HepG2 (cell line): Measurements from ENCODE around the gene CERS1. TPM values are rescaled to one million over a fixed set of nuclear protein-coding genes. Genes with fewer than 3 reads are reported as not detected.

ENCODE experiments used
- AGO1 ChIP-seq: fragments of 200-400 bp; formaldehyde crosslinking; IDR thresholded peaks from 2 replicates; pipeline ENCODE4 v1.6.1; 2017; ENCODE audit warnings: mild to moderate bottlenecking, low read depth, low read length, moderate library complexity; ENCODE audit not compliant: poor library complexity, severe bottlenecking
- ARNT2 ChIP-seq: sonication (generic); formaldehyde crosslinking; IDR thresholded peaks from 2 replicates; pipeline ENCODE4 v1.8.0; 2022; ENCODE audit warnings: mild to moderate bottlenecking, low read depth, missing genetic modification reagents, moderate library complexity
- FOXO1 ChIP-seq: sonication (generic); formaldehyde crosslinking; IDR thresholded peaks from 2 replicates; pipeline ENCODE4 v1.4.0; 2020; ENCODE audit warnings: missing genetic modification reagents
- HDAC1 ChIP-seq: sonication (generic); formaldehyde crosslinking; IDR thresholded peaks from 2 replicates; pipeline ENCODE4 v1.5.1; 2020; ENCODE audit warnings: mild to moderate bottlenecking, missing genetic modification reagents
- HMG20A ChIP-seq: IDR thresholded peaks from 2 replicates; pipeline ENCODE4 v1.6.1; 2016; ENCODE audit warnings: borderline replicate concordance
- JUNB ChIP-seq: sonication (generic); formaldehyde crosslinking; IDR thresholded peaks from 2 replicates; pipeline ENCODE4 v1.8.0; 2022; ENCODE audit warnings: missing genetic modification reagents, mild to moderate bottlenecking, borderline replicate concordance
- RARA ChIP-seq: IDR thresholded peaks from 2 replicates; pipeline ENCODE4 v1.6.1; 2016; ENCODE audit warnings: missing genetic modification reagents, missing compliant biosample characterization
- RBM39 ChIP-seq: fragments of 200-400 bp; formaldehyde crosslinking; IDR thresholded peaks from one replicate; pipeline ENCODE4 v1.6.1; 2018; ENCODE audit warnings: antibody characterized with exemption, mild to moderate bottlenecking, low read depth, low read length; ENCODE audit not compliant: poor library complexity, severe bottlenecking
- ZNF329 ChIP-seq: sonication (generic); formaldehyde crosslinking; IDR thresholded peaks from 2 replicates; pipeline ENCODE4 v1.9.0; 2021; ENCODE audit warnings: low read depth, mild to moderate bottlenecking, missing genetic modification reagents
- ZNF563 ChIP-seq: sonication (generic); formaldehyde crosslinking; IDR thresholded peaks from 2 replicates; pipeline ENCODE4 v1.8.0; 2022; ENCODE audit warnings: mild to moderate bottlenecking, moderate library complexity, missing genetic modification reagents
- ZNF598 ChIP-seq: sonication (generic); formaldehyde crosslinking; IDR thresholded peaks from 2 replicates; pipeline ENCODE4 v1.5.1; 2020; ENCODE audit warnings: mild to moderate bottlenecking, missing genetic modification reagents, borderline replicate concordance
- ZNF629 ChIP-seq: sonication (generic); formaldehyde crosslinking; conservative IDR thresholded peaks from 2 replicates; pipeline ENCODE4 v1.5.0; 2020; ENCODE audit warnings: missing genetic modification reagents
- ZNF766 ChIP-seq: sonication (generic); formaldehyde crosslinking; IDR thresholded peaks from 2 replicates; pipeline ENCODE4 v1.5.0; 2020; ENCODE audit warnings: missing genetic modification reagents, borderline replicate concordance
- ZNF777 ChIP-seq: sonication (generic); formaldehyde crosslinking; IDR thresholded peaks from 2 replicates; pipeline ENCODE4 v1.4.0; 2020; ENCODE audit warnings: missing genetic modification reagents
- ZNF792 ChIP-seq: IDR thresholded peaks from 2 replicates; pipeline ENCODE4 v1.6.1; 2016
- polyA plus RNA-seq, 8 experiments: library from polyadenylated mRNA; depleted of rRNA in 3 of 8; stranded (reverse) in 7 of 8; unstranded in 1 of 8; fragments of >200 nt; fragmentation: Illumina TruSeq in 4 of 8; extraction: Trizol in 4 of 8; gene quantifications; 2 replicates each; pipeline versions ENCODE4 v1.2.1 to v1.2.3, GENCODE V29; 2011 to 2016; ENCODE audit warnings: low read depth in 4 of 8, missing spikeins in 1 of 8, mixed read lengths in 1 of 8; ENCODE audit not compliant: insufficient read depth in 1 of 8
- total RNA-seq, 5 experiments: library from RNA; depleted of rRNA; stranded (reverse); fragments of >200 nt; fragmentation: Illumina TruSeq; extraction: Trizol; gene quantifications; 2 replicates each; pipeline ENCODE4 v1.2.3, GENCODE V29; 2016; ENCODE audit warnings: low read depth in 1 of 5
- TF ChIP-seq, protein P1 (sequence below): sonication (generic); formaldehyde crosslinking; IDR thresholded peaks from 2 replicates; pipeline ENCODE4 v1.4.0; 2020; ENCODE audit warnings: missing genetic modification reagents
- TF ChIP-seq, protein P2 (sequence below): sonication (generic); formaldehyde crosslinking; IDR thresholded peaks from 2 replicates; pipeline ENCODE4 v1.8.0; 2022; ENCODE audit warnings: low read depth, missing genetic modification reagents
- TF ChIP-seq, protein P3 (sequence below): sonication (generic); formaldehyde crosslinking; IDR thresholded peaks from 2 replicates; pipeline ENCODE4 v1.8.0; 2022; ENCODE audit warnings: mild to moderate bottlenecking, missing genetic modification reagents, borderline replicate concordance
- TF ChIP-seq, protein P4 (sequence below): IDR thresholded peaks from 2 replicates; pipeline ENCODE4 v1.6.1; 2016; ENCODE audit warnings: missing compliant biosample characterization, missing genetic modification reagents, borderline replicate concordance
- TF ChIP-seq, protein P5 (sequence below): sonication (generic); formaldehyde crosslinking; IDR thresholded peaks from 2 replicates; pipeline ENCODE4 v1.4.0; 2020; ENCODE audit warnings: missing genetic modification reagents, borderline replicate concordance

CERS1 gene
- total and polyA plus RNA-seq, 2 of the 13 experiments (the other 11 are each of a cell fraction or from before 2014, with no cell fraction given) = 4.6 to 9.8 TPM

DNA sequence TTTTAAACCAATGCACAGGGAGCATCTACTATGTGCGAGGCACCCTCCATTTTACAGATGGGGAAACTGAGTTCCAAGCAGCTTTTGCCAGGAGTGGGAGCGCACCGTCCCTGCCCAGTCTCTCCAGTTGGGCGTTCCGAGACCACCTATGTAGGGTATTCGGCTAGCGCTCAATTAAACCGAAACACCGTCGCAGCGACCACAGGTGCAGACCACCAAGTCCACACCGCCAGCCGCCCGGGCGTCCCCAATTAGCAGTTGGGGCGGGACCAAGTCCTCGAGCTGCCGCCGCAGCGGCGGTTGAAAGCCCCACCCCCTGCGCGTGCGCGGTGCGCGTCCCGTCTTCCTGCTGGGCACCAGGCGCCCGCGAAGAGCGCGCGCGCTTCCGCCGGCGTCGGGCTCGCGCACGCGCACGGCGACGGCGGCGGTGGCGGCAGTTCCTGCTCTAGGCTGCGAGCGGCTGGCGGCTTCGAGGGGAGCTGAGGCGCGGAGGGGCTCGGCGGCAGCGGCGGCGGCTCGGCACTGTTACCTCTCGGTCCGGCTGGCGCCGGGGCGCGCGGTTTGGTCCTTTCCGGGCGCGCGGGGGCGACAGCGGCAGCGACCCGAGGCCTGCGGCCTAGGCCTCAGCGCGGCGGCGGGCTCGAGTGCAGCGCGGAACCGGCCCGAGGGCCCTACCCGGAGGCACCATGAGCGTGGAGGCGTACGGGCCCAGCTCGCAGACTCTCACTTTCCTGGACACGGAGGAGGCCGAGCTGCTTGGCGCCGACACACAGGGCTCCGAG lies 64.2 kb downstream of the CERS1 start, which contains the start of gene UPF1 (continued):
- TF ChIP-seq, protein P1, sequence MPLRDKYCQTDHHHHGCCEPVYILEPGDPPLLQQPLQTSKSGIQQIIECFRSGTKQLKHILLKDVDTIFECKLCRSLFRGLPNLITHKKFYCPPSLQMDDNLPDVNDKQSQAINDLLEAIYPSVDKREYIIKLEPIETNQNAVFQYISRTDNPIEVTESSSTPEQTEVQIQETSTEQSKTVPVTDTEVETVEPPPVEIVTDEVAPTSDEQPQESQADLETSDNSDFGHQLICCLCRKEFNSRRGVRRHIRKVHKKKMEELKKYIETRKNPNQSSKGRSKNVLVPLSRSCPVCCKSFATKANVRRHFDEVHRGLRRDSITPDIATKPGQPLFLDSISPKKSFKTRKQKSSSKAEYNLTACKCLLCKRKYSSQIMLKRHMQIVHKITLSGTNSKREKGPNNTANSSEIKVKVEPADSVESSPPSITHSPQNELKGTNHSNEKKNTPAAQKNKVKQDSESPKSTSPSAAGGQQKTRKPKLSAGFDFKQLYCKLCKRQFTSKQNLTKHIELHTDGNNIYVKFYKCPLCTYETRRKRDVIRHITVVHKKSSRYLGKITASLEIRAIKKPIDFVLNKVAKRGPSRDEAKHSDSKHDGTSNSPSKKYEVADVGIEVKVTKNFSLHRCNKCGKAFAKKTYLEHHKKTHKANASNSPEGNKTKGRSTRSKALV = no peak
- peak; percentile 74 for TF ChIP-seq ZNF329 (CRISPR knock-in tag)
- TF ChIP-seq FOXO1 (CRISPR knock-in tag) = peak; percentile 23; the same call in 1 of the 2 replicates
- peak; percentile 43 for TF ChIP-seq RBM39
- TF ChIP-seq, protein P2, sequence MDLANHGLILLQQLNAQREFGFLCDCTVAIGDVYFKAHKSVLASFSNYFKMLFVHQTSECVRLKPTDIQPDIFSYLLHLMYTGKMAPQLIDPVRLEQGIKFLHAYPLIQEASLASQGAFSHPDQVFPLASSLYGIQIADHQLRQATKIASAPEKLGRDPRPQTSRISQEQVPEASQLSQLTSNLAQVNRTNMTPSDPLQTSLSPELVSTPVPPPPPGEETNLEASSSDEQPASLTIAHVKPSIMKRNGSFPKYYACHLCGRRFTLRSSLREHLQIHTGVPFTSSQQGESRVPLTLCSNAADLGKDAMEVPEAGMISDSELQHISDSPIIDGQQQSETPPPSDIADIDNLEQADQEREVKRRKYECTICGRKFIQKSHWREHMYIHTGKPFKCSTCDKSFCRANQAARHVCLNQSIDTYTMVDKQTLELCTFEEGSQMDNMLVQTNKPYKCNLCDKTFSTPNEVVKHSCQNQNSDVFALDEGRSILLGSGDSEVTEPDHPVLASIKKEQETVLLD = peak; percentile 45; the same call in 1 of the 2 replicates
- TF ChIP-seq, protein P3, sequence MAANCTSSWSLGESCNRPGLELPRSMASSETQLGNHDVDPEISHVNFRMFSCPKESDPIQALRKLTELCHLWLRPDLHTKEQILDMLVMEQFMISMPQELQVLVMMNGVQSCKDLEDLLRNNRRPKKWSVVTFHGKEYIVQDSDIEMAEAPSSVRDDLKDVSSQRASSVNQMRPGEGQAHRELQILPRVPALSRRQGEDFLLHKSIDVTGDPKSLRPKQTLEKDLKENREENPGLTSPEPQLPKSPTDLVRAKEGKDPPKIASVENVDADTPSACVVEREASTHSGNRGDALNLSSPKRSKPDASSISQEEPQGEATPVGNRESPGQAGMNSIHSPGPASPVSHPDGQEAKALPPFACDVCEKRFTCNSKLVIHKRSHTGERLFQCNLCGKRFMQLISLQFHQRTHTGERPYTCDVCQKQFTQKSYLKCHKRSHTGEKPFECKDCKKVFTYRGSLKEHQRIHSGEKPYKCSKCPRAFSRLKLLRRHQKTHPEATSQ = no peak
- TF ChIP-seq, protein P4, sequence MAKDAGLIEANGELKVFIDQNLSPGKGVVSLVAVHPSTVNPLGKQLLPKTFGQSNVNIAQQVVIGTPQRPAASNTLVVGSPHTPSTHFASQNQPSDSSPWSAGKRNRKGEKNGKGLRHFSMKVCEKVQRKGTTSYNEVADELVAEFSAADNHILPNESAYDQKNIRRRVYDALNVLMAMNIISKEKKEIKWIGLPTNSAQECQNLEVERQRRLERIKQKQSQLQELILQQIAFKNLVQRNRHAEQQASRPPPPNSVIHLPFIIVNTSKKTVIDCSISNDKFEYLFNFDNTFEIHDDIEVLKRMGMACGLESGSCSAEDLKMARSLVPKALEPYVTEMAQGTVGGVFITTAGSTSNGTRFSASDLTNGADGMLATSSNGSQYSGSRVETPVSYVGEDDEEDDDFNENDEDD (CRISPR knock-in tag) = peak; percentile 82; the same call in 1 of the 2 replicates
- no peak for TF ChIP-seq ZNF766 (CRISPR knock-in tag)
- peak; percentile 58; the same call in 1 of the 2 replicates for TF ChIP-seq ZNF598
- TF ChIP-seq, protein P5, sequence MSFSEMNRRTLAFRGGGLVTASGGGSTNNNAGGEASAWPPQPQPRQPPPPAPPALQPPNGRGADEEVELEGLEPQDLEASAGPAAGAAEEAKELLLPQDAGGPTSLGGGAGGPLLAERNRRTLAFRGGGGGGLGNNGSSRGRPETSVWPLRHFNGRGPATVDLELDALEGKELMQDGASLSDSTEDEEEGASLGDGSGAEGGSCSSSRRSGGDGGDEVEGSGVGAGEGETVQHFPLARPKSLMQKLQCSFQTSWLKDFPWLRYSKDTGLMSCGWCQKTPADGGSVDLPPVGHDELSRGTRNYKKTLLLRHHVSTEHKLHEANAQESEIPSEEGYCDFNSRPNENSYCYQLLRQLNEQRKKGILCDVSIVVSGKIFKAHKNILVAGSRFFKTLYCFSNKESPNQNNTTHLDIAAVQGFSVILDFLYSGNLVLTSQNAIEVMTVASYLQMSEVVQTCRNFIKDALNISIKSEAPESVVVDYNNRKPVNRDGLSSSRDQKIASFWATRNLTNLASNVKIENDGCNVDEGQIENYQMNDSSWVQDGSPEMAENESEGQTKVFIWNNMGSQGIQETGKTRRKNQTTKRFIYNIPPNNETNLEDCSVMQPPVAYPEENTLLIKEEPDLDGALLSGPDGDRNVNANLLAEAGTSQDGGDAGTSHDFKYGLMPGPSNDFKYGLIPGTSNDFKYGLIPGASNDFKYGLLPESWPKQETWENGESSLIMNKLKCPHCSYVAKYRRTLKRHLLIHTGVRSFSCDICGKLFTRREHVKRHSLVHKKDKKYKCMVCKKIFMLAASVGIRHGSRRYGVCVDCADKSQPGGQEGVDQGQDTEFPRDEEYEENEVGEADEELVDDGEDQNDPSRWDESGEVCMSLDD (CRISPR knock-in tag) = peak; percentile 36; the same call in 1 of the 2 replicates
- TF ChIP-seq AGO1 = no peak
- peak; percentile 41; the same call in 1 of the 2 replicates for TF ChIP-seq HDAC1 (CRISPR knock-in tag)
- no peak for TF ChIP-seq RARA
- TF ChIP-seq ZNF792 = no peak
- no peak for TF ChIP-seq JUNB
- TF ChIP-seq ARNT2 (CRISPR knock-in tag) = peak; percentile 88
- peak; percentile 96 for TF ChIP-seq ZNF563 (CRISPR knock-in tag)
- no peak for TF ChIP-seq HMG20A (CRISPR knock-in tag)
- peak; percentile 63; the same call in 1 of the 2 replicates for TF ChIP-seq ZNF777 (CRISPR knock-in tag)
- TF ChIP-seq ZNF629 (CRISPR knock-in tag) = peak; percentile 87
